HFF-Myc (cell line): ENCODE results near the gene CD4.

ENCODE experiments used
- DNase-seq: peaks from one replicate; pipeline ENCODE4 v3.0.0-alpha.2; 2011; ENCODE audit warnings: low read depth; ENCODE audit errors: extremely low read depth
- H3K4me3 ChIP-seq: replicated peaks from 2 replicates; pipeline ENCODE4 v1.5.1; 2011; ENCODE audit warnings: low read depth, mild to moderate bottlenecking, control low read depth, low read length
- TF ChIP-seq, protein P1 (sequence below): IDR thresholded peaks from 2 replicates; pipeline ENCODE4 v1.5.1; 2012; ENCODE audit warnings: mild to moderate bottlenecking, low read depth, low read length, control low read depth; ENCODE audit errors: missing control alignments

CD4 gene

DNA sequence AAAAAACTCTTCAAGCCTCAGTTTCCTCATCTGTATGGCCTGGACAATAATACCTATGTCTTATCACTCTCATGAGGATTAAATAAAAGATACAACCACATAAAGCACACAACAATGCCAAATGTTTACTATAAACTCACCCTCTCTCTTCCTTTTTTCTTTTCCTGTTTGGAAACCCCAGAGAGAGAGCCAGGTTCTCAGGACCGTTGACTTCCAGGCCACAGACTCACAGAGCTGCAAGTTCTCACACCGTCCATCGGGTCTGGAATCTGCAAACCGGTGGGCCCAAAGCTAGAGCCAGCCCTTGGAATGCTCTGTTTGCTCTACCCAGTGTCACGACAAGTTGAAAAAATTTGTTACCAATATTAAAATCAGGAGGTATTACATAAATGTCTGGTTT, 4.6 kb upstream of the CD4 start:
- no peak overlapping the region for H3K4me3 ChIP-seq
- DNase-seq = no peak
- TF ChIP-seq, protein P1, sequence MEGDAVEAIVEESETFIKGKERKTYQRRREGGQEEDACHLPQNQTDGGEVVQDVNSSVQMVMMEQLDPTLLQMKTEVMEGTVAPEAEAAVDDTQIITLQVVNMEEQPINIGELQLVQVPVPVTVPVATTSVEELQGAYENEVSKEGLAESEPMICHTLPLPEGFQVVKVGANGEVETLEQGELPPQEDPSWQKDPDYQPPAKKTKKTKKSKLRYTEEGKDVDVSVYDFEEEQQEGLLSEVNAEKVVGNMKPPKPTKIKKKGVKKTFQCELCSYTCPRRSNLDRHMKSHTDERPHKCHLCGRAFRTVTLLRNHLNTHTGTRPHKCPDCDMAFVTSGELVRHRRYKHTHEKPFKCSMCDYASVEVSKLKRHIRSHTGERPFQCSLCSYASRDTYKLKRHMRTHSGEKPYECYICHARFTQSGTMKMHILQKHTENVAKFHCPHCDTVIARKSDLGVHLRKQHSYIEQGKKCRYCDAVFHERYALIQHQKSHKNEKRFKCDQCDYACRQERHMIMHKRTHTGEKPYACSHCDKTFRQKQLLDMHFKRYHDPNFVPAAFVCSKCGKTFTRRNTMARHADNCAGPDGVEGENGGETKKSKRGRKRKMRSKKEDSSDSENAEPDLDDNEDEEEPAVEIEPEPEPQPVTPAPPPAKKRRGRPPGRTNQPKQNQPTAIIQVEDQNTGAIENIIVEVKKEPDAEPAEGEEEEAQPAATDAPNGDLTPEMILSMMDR = no peak

DNA sequence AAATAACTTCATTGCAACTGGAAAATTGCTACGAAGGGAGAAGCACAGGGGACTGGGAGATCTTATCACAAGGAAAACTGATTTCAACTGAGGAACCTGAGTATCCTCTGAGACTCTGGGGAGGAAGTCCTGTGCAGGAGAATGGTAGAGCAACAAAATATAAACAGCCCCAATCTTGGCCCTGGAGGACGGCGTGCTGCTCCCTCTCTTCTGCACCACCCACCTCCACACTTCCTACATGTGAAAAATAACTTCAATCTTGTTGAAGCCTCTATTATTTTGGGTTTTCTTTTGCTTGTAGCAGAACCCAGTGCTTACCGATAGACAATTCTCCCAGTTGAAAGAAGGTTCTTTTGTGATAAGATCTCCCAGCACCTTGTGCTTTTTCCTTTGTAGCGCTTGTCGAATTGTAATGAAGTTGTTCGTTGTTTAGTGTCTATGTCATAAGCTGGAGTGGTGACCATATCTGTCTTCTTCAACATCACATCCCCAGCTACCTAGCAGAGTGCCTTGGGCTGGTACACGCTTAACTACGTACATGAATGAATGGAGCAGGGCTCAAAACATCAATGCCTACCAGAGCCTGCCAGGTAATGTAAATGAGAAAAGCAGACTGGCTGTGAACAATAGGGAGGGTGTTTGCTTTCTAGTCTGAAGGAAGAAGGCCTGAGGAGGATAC, 2.8 kb upstream of the CD4 start:
- DNase-seq = no peak
- TF ChIP-seq, protein P1 = no peak
- no peak overlapping the region for H3K4me3 ChIP-seq

DNA sequence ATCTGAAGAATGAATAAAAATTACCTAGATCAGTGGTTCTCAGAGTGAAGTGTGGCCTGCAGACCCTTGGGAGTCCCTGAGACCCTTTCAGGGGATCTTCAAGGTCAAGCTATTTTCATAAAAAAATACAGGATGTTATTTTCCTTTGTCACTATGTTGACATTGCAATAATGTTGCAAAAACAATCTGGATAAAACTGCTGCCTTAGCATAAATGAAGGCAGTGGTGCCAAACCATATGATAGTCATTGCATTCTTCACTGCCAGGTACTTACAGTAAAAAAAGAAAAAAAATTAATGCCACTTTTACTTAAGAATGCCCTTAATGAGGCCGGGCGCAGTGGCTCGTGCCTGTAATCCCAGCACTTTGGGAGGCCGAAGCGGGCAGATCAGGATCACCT, 2.0 kb upstream of the CD4 start:
- H3K4me3 ChIP-seq = no peak overlapping the region
- DNase-seq = no peak
- TF ChIP-seq, protein P1 = no peak

DNA sequence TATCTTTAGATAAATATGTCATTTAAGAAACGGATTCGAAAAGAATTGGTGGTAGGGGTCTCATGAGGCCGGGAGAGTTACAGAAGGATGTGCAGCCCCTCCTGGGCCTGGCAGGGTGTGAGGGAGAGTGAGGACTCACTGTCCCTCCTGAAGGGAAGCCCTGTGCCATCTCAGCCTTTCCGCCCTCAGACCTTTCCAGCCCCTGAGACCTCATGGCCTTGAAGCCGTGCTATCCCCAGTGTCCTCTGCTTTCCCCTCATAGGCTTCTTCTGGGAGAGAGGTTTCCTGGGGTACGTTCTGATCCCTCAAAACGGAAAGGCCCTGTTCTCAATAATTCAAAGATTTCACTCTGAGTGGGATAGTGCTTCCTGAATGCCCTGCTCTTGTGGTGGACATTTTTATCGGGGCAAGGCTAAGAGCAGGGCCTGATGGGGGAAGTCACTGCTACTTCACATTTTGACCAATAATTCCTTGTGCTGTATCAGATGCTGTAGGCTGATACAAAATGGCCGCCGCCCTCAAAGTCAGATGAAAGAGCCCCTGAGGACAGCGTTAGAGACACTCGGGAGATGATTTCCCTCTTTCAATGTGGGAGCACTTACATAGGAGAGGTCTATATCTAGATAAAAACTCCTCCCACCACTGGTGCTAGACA, 1.3 kb downstream of the CD4 start:
- TF ChIP-seq, protein P1 = no peak
- no peak for DNase-seq
- H3K4me3 ChIP-seq = no peak overlapping the region

DNA sequence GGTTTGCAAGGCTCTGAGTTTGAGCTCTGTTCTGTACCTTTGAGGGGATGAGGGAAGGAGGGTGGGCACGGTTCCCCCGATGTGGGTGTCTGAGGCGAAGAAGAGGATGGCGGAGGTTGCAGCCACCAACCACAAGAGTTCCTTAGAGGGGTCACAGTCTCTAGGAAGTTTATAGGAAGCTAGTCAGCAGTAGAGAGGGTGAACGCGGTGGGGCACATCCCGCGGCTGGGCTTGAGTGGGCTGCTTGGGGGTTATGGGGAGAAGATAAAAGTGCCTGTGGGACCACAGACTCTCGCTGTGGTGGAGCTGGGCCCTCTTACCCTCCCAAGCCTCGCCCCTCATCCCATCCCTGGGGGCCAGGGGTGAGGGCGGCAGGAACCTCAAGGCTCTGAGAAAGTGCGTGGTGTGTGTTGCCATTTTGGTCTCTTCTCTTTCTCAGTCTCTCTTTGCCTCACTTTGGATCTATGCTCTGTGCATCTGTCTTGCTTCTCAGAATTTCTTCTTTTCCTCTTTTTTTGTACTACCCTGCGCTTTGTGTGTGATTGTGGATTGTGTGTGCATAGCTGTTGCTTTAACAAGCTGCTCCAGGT, 2.7 kb downstream of the CD4 start:
- no peak for DNase-seq
- TF ChIP-seq, protein P1 = no peak
- H3K4me3 ChIP-seq = no peak overlapping the region

DNA sequence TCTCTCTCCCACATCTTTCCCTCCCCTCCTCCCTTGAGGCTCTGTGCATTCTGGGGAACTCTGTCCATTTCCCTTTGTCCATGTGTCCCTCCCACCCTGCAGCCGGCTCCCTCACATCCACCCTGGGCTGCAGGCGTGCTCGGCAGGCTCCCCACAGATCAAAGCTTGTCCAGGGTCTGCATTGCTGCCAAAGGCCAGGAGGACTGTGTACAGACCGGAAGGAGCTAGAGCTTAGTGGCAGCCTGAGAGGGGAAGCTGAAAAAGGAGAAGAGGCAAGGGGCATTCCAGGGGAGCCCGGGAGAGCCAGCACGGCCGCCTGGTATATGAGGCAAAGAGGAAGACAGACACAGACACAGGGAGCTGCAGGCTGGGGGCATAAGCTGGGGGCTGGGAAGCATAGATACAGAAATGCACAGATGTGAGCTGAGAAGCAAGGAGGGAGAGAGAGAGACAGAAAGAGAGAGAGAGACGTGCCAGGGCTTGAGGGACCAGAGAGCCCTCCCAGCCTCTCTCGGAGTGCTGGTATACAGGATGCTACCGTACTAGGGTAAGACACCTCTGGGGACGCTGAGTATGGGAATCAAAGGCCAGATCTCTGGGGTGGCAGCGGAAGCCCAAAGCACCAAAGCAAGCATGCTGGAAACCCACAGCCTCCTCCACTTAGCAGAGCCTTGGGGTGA, 3.3 kb downstream of the CD4 start:
- no peak overlapping the region for H3K4me3 ChIP-seq
- no peak for DNase-seq
- TF ChIP-seq, protein P1 = no peak
